Testis (tissue), 3 donors: ENCODE data around the gene SF3B6. TPM values are rescaled to one million over a fixed set of nuclear protein-coding genes. Genes with fewer than 3 reads are reported as not detected.

Source experiments
- DNase-seq: peaks from one replicate; pipeline ENCODE4 v3.0.0-alpha.2; 2019
- H3K27ac ChIP-seq, 2 donors: fragments of 200-600 bp; sonication (generic); one replicate each; pipeline ENCODE4 v1.5.1; 2019
- H3K27me3 ChIP-seq: fragments of 200-600 bp; sonication (generic); one replicate; pipeline ENCODE4 v1.5.1; 2019
- H3K36me3 ChIP-seq: fragments of 200-600 bp; sonication (generic); one replicate; pipeline ENCODE4 v1.5.1; 2017; ENCODE audit warnings: low read depth; ENCODE audit errors: missing control alignments
- H3K4me1 ChIP-seq: fragments of 200-600 bp; sonication (generic); one replicate; pipeline ENCODE4 v1.5.1; 2019
- H3K4me3 ChIP-seq, 2 donors: fragments of 200-600 bp; sonication (generic); one replicate each; pipeline ENCODE4 v1.5.1; 2017 to 2019
- H3K9me3 ChIP-seq: fragments of 200-600 bp; sonication (generic); one replicate; pipeline ENCODE4 v1.5.1; 2017
- CTCF ChIP-seq, 3 experiments: fragments of 450-650 bp in 2 of 3; fragments of 200-600 bp in 1 of 3; sonication (generic) in 1 of 3; IDR thresholded peaks; one replicate each; pipeline ENCODE4 v1.5.1; 2016 to 2019; ENCODE audit warnings: antibody characterized with exemption in 3 of 3, mild to moderate bottlenecking in 2 of 3, moderate library complexity in 1 of 3
- POLR2A ChIP-seq: fragments of 450-650 bp; IDR thresholded peaks from one replicate; pipeline ENCODE4 v1.6.1; 2017; ENCODE audit warnings: antibody characterized with exemption, mild to moderate bottlenecking, moderate library complexity
- WGBS, 2 donors: methylation state at CpG; one replicate each; pipeline ENCODE4 v1.1.5; 2018; 5-methylcytosine and 5-hydroxymethylcytosine counted together
- intact Hi-C: fragments of 100-400 bp; cut with DNase I; formaldehyde crosslinking; loops from one replicate; pipeline ENCODE4 v1.15.1; 2023; ENCODE audit warnings: low total_unique reads
- polyA plus RNA-seq: library from polyadenylated mRNA; stranded (reverse); fragments of 350-450 nt; fragmentation: Illumina TruSeq; extraction: RNeasy Lipid Tissue Mini Kit (QIAGEN cat#74804); gene quantifications from one replicate; pipeline ENCODE4 v1.2.3, GENCODE V29; 2014; ENCODE audit warnings: low read depth, low replicate concordance; ENCODE audit not compliant: insufficient read depth
- total RNA-seq, 2 donors: library from RNA; depleted of rRNA; stranded (reverse); fragments of >200 nt; gene quantifications; one replicate each; pipeline ENCODE4 v1.2.3, GENCODE V29; 2016

Gene SF3B6
- total and polyA plus RNA-seq, 3 donors from 2014 or later = 69.3 to 142 (median 87.4) TPM

- no peak overlapping the region for H3K27ac ChIP-seq
- intact Hi-C loops = no loop called here
- no peaks in the 10 kb centered on the region for H3K27me3 ChIP-seq
- H3K4me3 ChIP-seq = no peak overlapping the region
- TF ChIP-seq POLR2A (no peak), CTCF (IDR thresholded peaks at IDR 0.05) (no peak)
- peaks cover 4% of the 10 kb centered on the region for H3K4me1 ChIP-seq
- H3K9me3 ChIP-seq = no peaks in the 10 kb centered on the region
- no peaks in the 10 kb centered on the region for H3K36me3 ChIP-seq
- DNase-seq = no peak
- 88 to 91% methylated on average over 8 of the region's 8 CpGs for WGBS, 2 donors
Observed at GRCh38 chr2:24051833-24052232, 24.3 kb downstream of the SF3B6 start.

DNA sequence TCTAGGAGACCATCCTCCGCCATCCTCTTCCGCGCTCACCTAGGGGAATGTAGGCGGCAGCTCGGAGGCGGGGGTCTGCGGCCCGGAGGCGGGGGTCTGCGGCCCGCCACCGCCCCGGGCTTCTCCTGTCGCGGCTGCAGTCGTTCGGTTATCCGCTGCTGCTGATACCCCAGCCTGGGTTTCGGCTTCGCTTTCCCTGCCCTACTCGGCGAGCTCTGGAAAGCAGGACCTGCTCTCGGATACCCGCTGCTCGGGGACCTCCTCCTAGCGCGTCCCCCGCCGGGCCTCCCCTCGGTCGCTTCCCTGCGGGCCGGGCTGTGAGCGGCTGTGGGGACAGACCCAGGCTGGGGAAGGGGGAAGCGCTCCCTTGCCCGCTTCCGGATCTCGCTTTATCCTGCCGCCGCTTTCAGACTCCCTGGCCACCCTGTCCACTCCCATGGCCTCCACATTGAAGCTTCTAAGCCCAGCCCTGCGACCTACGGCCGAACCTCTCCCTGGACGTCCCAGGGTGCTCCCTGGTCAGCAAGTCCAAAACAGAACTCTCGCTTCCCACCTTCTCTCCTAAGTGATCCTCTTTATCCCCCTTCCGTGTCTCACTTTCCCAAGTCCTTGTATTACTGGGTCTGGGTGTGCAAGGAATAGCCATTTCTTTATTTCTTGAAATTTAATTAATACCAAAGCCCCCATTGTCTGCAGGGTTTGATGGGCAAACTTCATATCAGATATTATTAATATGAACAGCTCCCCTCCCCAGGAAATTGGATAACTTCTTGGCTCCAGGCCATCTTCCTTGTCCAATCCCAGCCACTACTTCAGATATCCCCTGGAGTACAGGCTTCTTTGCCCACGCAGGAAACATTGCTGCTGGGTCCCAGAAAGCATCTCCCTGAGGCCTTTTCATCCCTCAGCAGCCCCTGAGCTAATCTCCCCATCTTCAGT lies 25.8 kb downstream of the SF3B6 start:
- TF ChIP-seq POLR2A (no peak), CTCF (IDR thresholded peaks at IDR 0.05) (no peak)
- 2 to 3% methylated on average over 28 to 47 of the region's 47 CpGs for WGBS, 2 donors
- peak overlapping the region; percentile 69 to 73 for H3K4me3 ChIP-seq
- H3K36me3 ChIP-seq = no peaks in the 10 kb centered on the region
- DNase-seq = peak; percentile 30
- H3K4me1 ChIP-seq = peaks cover 4% of the 10 kb centered on the region
- intact Hi-C loops = no loop called here
- H3K27ac ChIP-seq = no peak overlapping the region
- H3K9me3 ChIP-seq = no peaks in the 10 kb centered on the region
- H3K27me3 ChIP-seq = no peaks in the 10 kb centered on the region

DNA sequence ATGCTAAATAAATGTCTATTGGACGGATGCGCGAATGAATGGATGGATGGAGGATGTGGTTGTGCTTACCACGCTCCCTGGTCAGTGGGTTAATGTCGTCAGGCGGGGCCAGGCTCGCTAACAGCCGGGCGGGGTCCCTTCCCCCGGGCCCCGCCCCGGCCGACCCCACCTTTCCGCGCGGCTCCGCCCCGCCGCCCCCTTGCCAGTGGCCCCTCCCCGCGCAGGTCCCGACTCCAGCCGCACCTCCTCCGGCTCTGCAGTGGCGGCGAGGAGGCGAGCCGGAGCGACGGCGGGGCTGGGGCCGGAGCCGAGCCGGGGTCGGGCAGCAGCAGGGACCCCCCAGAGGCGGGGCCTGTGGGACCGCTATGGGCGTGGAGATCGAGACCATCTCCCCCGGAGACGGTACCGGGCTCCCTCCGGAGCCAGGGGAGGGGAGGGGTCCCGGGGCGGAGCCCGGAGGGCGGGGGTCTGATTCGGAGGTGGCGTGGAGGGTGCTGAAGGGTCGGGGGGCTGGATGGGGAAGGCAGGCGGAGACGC lies 26.6 kb downstream of the SF3B6 start, which contains the start of gene FKBP1B:
Gene FKBP1B (plus strand): TSS at position 257 of the 537 bp plus-strand sequence. CDS start 109 bp downstream, at position 366.
- Histone ChIP-seq H3K9me3 (no peaks in the 10 kb centered on the region), H3K27me3 (no peaks in the 10 kb centered on the region), H3K4me1 (peaks cover 4% of the 10 kb centered on the region), H3K27ac (no peak within 1 kb of the TSS), H3K4me3 (peak within 1 kb of the TSS; percentile 69 to 73), H3K36me3 (no peaks in the 10 kb centered on the region)
- intact Hi-C loops = no loop called here
- 0 to 1% methylated on average over 18 to 50 of the region's 52 CpGs for WGBS, 2 donors
- DNase-seq = peak; percentile 51
- no peak for TF ChIP-seq CTCF (IDR thresholded peaks at IDR 0.05)
- no peak for TF ChIP-seq POLR2A

DNA sequence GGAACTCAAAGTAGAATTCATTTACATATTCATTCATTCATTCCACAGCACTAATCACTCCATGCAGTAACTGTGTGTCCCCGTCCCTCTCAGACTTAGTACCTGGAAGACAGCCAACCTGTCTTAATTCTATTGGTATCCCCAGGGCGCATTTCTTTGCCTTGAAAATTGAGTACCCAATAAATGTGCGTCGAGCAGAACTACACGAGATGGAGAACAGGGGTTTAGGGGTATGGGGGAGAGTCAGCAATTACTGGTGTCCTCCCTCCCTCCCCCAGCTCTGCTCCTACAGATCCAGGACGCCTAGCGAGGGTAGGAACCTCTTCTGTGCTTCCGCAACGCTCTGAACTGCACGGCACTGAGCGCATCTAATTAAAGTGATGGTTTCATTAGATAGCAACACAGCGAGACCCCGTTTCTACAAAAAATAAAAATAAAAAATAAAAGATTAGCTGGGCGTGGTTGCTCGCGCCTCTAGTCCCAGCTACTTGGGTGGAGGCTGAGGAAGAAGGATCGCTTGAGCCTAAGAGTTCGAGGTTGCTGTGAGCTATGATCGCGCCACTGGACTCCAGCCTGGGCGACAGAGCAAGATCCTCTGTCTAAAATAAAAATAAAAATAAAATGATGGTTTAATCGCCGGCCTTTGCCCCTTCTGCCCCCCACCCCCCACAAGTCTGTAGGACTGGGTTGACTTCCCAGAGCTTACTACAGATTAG lies 27.2 kb downstream of the SF3B6 start:
- no peak overlapping the region for H3K27ac ChIP-seq
- H3K27me3 ChIP-seq = no peaks in the 10 kb centered on the region

More for the DNA sequence above, 27.2 kb downstream of the SF3B6 start:
- no peaks in the 10 kb centered on the region for H3K36me3 ChIP-seq
- H3K9me3 ChIP-seq = no peaks in the 10 kb centered on the region
- DNase-seq = no peak
- 11 to 20% methylated on average over 23 of the region's 23 CpGs for WGBS, 2 donors
- intact Hi-C loops = no loop called here
- peak overlapping the region; percentile 69 to 73 for H3K4me3 ChIP-seq
- peaks cover 4% of the 10 kb centered on the region for H3K4me1 ChIP-seq
- no peak for TF ChIP-seq CTCF (IDR thresholded peaks at IDR 0.05)
- TF ChIP-seq POLR2A = no peak
